PC-9 (cell line): Measurements from ENCODE around the gene CD247. TPM values are rescaled to one million over a fixed set of nuclear protein-coding genes. Genes with fewer than 3 reads are reported as not detected.

ENCODE experiments used
- BruUV-seq: library from RNA; stranded (reverse); fragments of 400-500 nt; replicated peaks from 2 replicates; lab custom pipeline; 2021; lab: Mats Ljungman, UMichigan
- CTCF ChIA-PET: fragments of 300-600 bp; sonication (Branson Sonifier 250); formaldehyde crosslinking; loops from one replicate; lab custom pipeline; 2022; ENCODE audit warnings: antibody characterized with exemption; lab: Charles Lee
- POLR2A ChIA-PET: fragments of 300-600 bp; sonication (Branson Sonifier 250); formaldehyde crosslinking; loops from one replicate; lab custom pipeline; 2022; ENCODE audit warnings: antibody characterized with exemption; ENCODE audit not compliant: unreplicated experiment; lab: Charles Lee
- DNase-seq, 2 experiments: peaks; one replicate each; pipeline versions ENCODE4 v3.0.0 to v3.0.0-alpha.2; 2015 to 2022; ENCODE audit warnings: mixed read lengths in 1 of 2
- H2AFZ ChIP-seq: fragments of 200-600 bp; sonication (generic); 2 replicates; pipeline ENCODE4 v1.8.1; 2017; ENCODE audit warnings: antibody characterized with exemption
- H3F3A ChIP-seq: fragments of 200-600 bp; sonication (generic); 2 replicates; pipeline ENCODE4 v1.8.1; 2017; ENCODE audit warnings: antibody characterized with exemption, mild to moderate bottlenecking, low read depth; ENCODE audit not compliant: insufficient read depth
- H3K27ac ChIP-seq: fragments of 200-600 bp; sonication (generic); 2 replicates; pipeline ENCODE4 v1.6.1; 2016; ENCODE audit warnings: mixed run types
- H3K27me3 ChIP-seq: fragments of 200-600 bp; sonication (generic); 2 replicates; pipeline ENCODE4 v1.6.1; 2016; ENCODE audit warnings: low read depth, mixed run types; ENCODE audit not compliant: insufficient read depth
- H3K36me3 ChIP-seq: fragments of 200-600 bp; sonication (generic); 2 replicates; pipeline ENCODE4 v1.6.1; 2016; ENCODE audit warnings: low read depth, mixed run types
- H3K4me1 ChIP-seq: fragments of 200-600 bp; sonication (generic); replicated peaks from 2 replicates; pipeline ENCODE4 v1.6.1; 2016; ENCODE audit warnings: mixed run types; ENCODE audit not compliant: insufficient read depth
- H3K4me2 ChIP-seq: fragments of 200-600 bp; sonication (generic); 2 replicates; pipeline ENCODE4 v1.6.1; 2017; ENCODE audit warnings: mixed run types
- H3K4me3 ChIP-seq: fragments of 200-600 bp; sonication (generic); 2 replicates; pipeline ENCODE4 v1.6.1; 2016; ENCODE audit warnings: mixed run types
- H3K79me2 ChIP-seq: fragments of 200-600 bp; sonication (generic); 2 replicates; pipeline ENCODE4 v1.6.1; 2017; ENCODE audit warnings: low read depth, mixed run types
- H3K9me2 ChIP-seq: fragments of 200-600 bp; sonication (generic); 2 replicates; pipeline ENCODE4 v1.8.1; 2017; ENCODE audit warnings: mild to moderate bottlenecking; ENCODE audit not compliant: insufficient read depth
- H3K9me3 ChIP-seq: fragments of 200-600 bp; sonication (generic); 2 replicates; pipeline ENCODE4 v1.8.1; 2016; ENCODE audit warnings: low read depth; ENCODE audit not compliant: insufficient read depth
- H4K20me1 ChIP-seq: fragments of 200-600 bp; sonication (generic); 2 replicates; pipeline ENCODE4 v1.8.1; 2017; ENCODE audit not compliant: insufficient read depth
- EZH2 ChIP-seq: fragments of 200-600 bp; sonication (generic); IDR thresholded peaks from 2 replicates; pipeline ENCODE4 v1.8.0; 2017; ENCODE audit warnings: antibody characterized with exemption, low read depth
- intact Hi-C: fragments of 100-400 bp; cut with micrococcal nuclease; formaldehyde crosslinking; loops from one replicate; pipeline ENCODE4 v1.10.0; 2022; ENCODE audit not compliant: unreplicated experiment
- total RNA-seq: library from RNA; stranded (reverse); gene quantifications from 2 replicates; pipeline ENCODE4 v1.2.3, GENCODE V29; 2021
- TF ChIP-seq, protein P1 (sequence below): fragments of 200-600 bp; sonication (generic); conservative IDR thresholded peaks from 2 replicates; pipeline ENCODE4 v1.6.1; 2017; ENCODE audit warnings: mixed run types, antibody characterized with exemption, mild to moderate bottlenecking, moderate library complexity

CD247 gene
- total RNA-seq, 1 experiment from 2014 or later: not detected

DNA sequence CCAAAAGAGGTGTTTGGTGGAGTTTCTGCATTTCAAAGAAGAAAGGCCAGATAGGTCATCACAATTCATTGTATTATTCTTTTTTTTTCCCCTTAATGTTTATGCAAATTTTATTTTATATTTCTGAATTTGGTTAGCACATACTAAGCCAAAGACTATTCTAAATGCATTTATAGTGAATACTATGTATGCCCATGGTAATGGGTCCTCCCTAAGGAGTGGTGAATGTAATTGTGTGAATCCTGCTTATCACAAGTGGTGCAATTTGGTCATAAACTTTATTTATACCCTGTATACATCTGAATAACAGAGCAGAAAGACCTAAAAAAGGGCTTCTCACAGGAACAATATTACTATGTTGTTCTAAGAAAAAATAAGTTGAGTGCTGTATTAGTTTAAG lies 99.1 kb downstream of the CD247 start:
- intact Hi-C loops: no loop called here
- Histone ChIP-seq H3K4me1 (peaks cover 6% of the 10 kb centered on the region), H3K27ac (no peak overlapping the region), H3F3A (peaks cover 7% of the 10 kb centered on the region; the same call in 1 of the 2 replicates), H3K4me2 (no peak overlapping the region), H3K4me3 (no peak overlapping the region), H3K27me3 (no peaks in the 10 kb centered on the region), H3K36me3 (0 out of 2 replicates have a peak, but pooled peaks cover 5% of the 10 kb centered on the region), H3K9me2 (no peaks in the 10 kb centered on the region), H2AFZ (no peak overlapping the region), H4K20me1 (no peaks in the 10 kb centered on the region), H3K9me3 (no peaks in the 10 kb centered on the region), H3K79me2 (no peaks in the 10 kb centered on the region)
- no peak for DNase-seq
- ChIA-PET CTCF (no interaction called here), POLR2A (no interaction called here)
- TF ChIP-seq, protein P1, sequence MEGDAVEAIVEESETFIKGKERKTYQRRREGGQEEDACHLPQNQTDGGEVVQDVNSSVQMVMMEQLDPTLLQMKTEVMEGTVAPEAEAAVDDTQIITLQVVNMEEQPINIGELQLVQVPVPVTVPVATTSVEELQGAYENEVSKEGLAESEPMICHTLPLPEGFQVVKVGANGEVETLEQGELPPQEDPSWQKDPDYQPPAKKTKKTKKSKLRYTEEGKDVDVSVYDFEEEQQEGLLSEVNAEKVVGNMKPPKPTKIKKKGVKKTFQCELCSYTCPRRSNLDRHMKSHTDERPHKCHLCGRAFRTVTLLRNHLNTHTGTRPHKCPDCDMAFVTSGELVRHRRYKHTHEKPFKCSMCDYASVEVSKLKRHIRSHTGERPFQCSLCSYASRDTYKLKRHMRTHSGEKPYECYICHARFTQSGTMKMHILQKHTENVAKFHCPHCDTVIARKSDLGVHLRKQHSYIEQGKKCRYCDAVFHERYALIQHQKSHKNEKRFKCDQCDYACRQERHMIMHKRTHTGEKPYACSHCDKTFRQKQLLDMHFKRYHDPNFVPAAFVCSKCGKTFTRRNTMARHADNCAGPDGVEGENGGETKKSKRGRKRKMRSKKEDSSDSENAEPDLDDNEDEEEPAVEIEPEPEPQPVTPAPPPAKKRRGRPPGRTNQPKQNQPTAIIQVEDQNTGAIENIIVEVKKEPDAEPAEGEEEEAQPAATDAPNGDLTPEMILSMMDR: no peak
- no peak for TF ChIP-seq EZH2
- BruUV-seq: no TSS peak

DNA sequence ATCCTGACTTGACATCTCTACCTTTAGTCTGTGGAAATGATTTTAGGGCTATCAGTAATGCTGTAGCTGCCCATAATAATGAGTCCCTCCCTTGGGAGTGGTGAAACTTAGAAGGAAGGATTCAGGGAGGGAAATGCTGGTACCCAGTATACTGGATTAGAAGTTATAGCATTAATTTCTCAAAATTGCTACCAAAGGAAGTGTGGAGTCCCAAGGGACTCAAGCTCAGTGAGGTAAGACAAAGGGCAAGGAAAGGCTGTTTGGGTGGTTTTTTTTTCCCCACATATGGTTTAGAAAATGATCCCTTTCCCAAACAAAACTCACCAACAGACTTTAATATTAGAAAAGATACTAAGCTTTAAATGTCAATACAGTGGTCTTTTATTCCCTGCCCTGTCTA lies 99.9 kb downstream of the CD247 start:
- Histone ChIP-seq H3K27me3 (no peaks in the 10 kb centered on the region), H3K4me1 (peaks cover 6% of the 10 kb centered on the region), H3K4me2 (no peak overlapping the region), H3K4me3 (no peak overlapping the region), H3F3A (peaks cover 7% of the 10 kb centered on the region; the same call in 1 of the 2 replicates), H3K9me2 (no peaks in the 10 kb centered on the region), H2AFZ (no peak overlapping the region), H3K79me2 (no peaks in the 10 kb centered on the region), H3K27ac (no peak overlapping the region), H3K9me3 (no peaks in the 10 kb centered on the region), H3K36me3 (0 out of 2 replicates have a peak, but pooled peaks cover 5% of the 10 kb centered on the region), H4K20me1 (no peaks in the 10 kb centered on the region)
- no peak for TF ChIP-seq EZH2
- TF ChIP-seq, protein P1: no peak
- no peak for DNase-seq
- BruUV-seq: no TSS peak
- intact Hi-C loops: no loop called here
- ChIA-PET POLR2A (no interaction called here), CTCF (no interaction called here)

DNA sequence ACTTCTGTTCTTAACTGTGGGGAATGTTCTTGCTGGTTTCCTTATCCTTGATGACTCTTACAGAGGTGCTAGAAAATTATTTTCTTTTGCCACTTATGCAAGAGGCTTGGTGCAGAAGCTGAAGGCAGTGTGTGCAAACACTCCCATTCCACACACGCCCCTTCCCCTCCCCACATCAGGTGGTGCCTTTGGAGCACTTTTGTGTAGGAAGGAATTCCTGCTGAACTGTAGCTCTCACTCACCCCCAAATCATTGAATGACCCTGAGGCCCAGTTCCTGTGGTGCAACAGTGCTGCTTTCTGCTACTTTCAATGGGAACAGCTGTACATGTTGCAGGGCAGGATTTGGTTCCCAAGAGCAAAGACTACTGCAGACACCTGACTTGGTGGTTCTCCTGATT lies 101.8 kb downstream of the CD247 start:
- CTCF ChIA-PET: no interaction called here
- TF ChIP-seq, protein P1: no peak
- Histone ChIP-seq H3K9me2 (no peaks in the 10 kb centered on the region), H3K4me1 (peaks cover 6% of the 10 kb centered on the region), H3K27me3 (no peaks in the 10 kb centered on the region), H3K79me2 (no peaks in the 10 kb centered on the region), H3K4me2 (no peak overlapping the region), H3F3A (peaks cover 7% of the 10 kb centered on the region; the same call in 1 of the 2 replicates), H3K27ac (peak overlapping the region; percentile 36; the same call in 1 of the 2 replicates), H3K4me3 (no peak overlapping the region), H2AFZ (no peak overlapping the region), H3K9me3 (no peaks in the 10 kb centered on the region), H3K36me3 (0 out of 2 replicates have a peak, but pooled peaks cover 5% of the 10 kb centered on the region), H4K20me1 (no peaks in the 10 kb centered on the region)
- BruUV-seq: no TSS peak
- POLR2A ChIA-PET: interaction anchor here (0.8 kb wide), 1 partner anchor 47 kb away, joined by 7 read pairs; no protein-coding TSS in a partner anchor
- intact Hi-C loops: no loop called here
- peak in 1 of 2 experiments; percentile 59 for DNase-seq
